H1 (cell line): ENCODE data around the gene CKM.

ENCODE experiments used
- CBX8 ChIP-seq: fragments of 300-800, 300-1000 bp; sonication (generic); IDR thresholded peaks from 2 replicates; pipeline ENCODE4 v1.7.1; 2016; ENCODE audit warnings: low read depth, low read length, borderline replicate concordance
- CEBPB ChIP-seq: IDR thresholded peaks from 2 replicates; pipeline ENCODE4 v1.6.1; 2012; ENCODE audit warnings: low read depth, low read length
- CREB1 ChIP-seq: IDR thresholded peaks from 2 replicates; pipeline ENCODE4 v1.6.1; 2012; ENCODE audit warnings: inconsistent platforms
- EP300 ChIP-seq, 2 experiments: IDR thresholded peaks; 1 replicate in 1 of 2; 2 replicates in 1 of 2; pipeline ENCODE4 v1.6.1; 2011 to 2012; ENCODE audit warnings: low read depth in 2 of 2, low read length in 2 of 2, mild to moderate bottlenecking in 2 of 2, borderline replicate concordance in 1 of 2, inconsistent platforms in 1 of 2, moderate library complexity in 1 of 2
- GABPA ChIP-seq: IDR thresholded peaks from 2 replicates; pipeline ENCODE4 v1.6.1; 2011; ENCODE audit warnings: mild to moderate bottlenecking, low read length, moderate library complexity, borderline replicate concordance; ENCODE audit not compliant: insufficient read depth
- HDAC2 ChIP-seq, 2 experiments: fragments of 300-600 bp in 1 of 2; sonication (generic) in 1 of 2; IDR thresholded peaks; 2 replicates each; pipeline ENCODE4 v1.6.1; 2011 to 2012; ENCODE audit warnings: low read depth in 2 of 2, low read length in 2 of 2, mild to moderate bottlenecking in 2 of 2, moderate library complexity in 2 of 2, borderline replicate concordance in 1 of 2, inconsistent platforms in 1 of 2
- POLR2AphosphoS5 ChIP-seq: IDR thresholded peaks from 2 replicates; pipeline ENCODE4 v1.6.1; 2011; ENCODE audit warnings: low read depth, low read length
- RFX5 ChIP-seq: IDR thresholded peaks from 2 replicates; pipeline ENCODE4 v1.6.1; 2011; ENCODE audit warnings: low read depth, low read length, improper control_type of control experiment, borderline replicate concordance
- RNF2 ChIP-seq: fragments of 200-900, 300-1000 bp; sonication (generic); IDR thresholded peaks from 2 replicates; pipeline ENCODE4 v1.7.1; 2016; ENCODE audit warnings: borderline replicate concordance, low read depth, mild to moderate bottlenecking, antibody characterized with exemption, low read length; ENCODE audit not compliant: poor library complexity, severe bottlenecking; ENCODE audit errors: missing control alignments
- SAP30 ChIP-seq: fragments of 300-600 bp; sonication (generic); IDR thresholded peaks from 2 replicates; pipeline ENCODE4 v1.7.1; 2012; ENCODE audit warnings: low read length, moderate library complexity, mild to moderate bottlenecking, inconsistent platforms; ENCODE audit not compliant: insufficient read depth, insufficient replicate concordance
- TF ChIP-seq, protein P1 (sequence below), 3 experiments: IDR thresholded peaks; 1 replicate in 2 of 3; 2 replicates in 1 of 3; pipeline versions ENCODE4 v1.5.1 to v1.6.1; 2011; ENCODE audit warnings: low read length in 3 of 3, mild to moderate bottlenecking in 3 of 3, inconsistent platforms in 2 of 3, low read depth in 1 of 3, moderate library complexity in 1 of 3; ENCODE audit not compliant: insufficient read depth in 1 of 3; ENCODE audit errors: control extremely low read depth in 1 of 3

DNA sequence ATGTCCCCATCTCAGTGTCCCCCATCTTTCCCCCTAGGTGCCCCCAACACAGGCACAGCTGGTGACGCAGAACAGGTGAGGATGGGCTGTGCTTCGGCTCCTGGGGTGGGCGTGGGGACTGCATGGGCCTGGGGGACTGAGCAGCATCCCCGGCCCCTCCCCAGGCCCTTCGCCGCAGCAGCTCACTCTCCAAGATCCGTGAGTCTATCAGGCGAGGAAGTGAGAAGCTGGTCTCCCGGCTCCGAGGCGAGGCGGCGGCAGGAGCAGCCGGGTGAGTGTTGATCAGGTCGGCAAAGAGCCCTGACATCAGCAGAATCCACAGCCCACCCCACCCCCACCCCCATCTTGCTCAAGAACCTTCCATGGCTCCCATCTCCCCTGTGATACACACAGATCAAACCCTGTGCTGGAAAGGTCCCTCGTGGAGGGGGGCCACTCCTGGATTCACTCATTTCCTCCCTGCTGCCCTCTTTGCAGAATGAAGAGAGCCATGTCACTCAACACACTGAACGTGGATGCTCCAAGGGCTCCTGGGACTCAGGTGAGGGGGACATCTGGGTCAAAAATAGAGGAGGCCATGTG is 27.9 kb upstream of the CKM start:
- TF ChIP-seq CEBPB (no peak), CBX8 (no peak), RFX5 (no peak), GABPA (no peak), HDAC2 (IDR thresholded peaks at IDR 0.05; ENCODE audit: borderline replicate concordance in 1 of 2, low read depth in 2 of 2, low read length in 2 of 2) (no peak), CREB1 (no peak), EP300 (IDR thresholded peaks at IDR 0.05; ENCODE audit: borderline replicate concordance in 1 of 2, low read depth in 2 of 2, low read length in 2 of 2) (no peak), RNF2 (no peak), SAP30 (no peak), POLR2AphosphoS5 (no peak)
- TF ChIP-seq, protein P1, sequence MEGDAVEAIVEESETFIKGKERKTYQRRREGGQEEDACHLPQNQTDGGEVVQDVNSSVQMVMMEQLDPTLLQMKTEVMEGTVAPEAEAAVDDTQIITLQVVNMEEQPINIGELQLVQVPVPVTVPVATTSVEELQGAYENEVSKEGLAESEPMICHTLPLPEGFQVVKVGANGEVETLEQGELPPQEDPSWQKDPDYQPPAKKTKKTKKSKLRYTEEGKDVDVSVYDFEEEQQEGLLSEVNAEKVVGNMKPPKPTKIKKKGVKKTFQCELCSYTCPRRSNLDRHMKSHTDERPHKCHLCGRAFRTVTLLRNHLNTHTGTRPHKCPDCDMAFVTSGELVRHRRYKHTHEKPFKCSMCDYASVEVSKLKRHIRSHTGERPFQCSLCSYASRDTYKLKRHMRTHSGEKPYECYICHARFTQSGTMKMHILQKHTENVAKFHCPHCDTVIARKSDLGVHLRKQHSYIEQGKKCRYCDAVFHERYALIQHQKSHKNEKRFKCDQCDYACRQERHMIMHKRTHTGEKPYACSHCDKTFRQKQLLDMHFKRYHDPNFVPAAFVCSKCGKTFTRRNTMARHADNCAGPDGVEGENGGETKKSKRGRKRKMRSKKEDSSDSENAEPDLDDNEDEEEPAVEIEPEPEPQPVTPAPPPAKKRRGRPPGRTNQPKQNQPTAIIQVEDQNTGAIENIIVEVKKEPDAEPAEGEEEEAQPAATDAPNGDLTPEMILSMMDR (IDR thresholded peaks at IDR 0.05; ENCODE audit: control extremely low read depth in 1 of 3, insufficient read depth in 1 of 3, low read depth in 1 of 3, low read length in 3 of 3): no peak
